Measurements from ENCODE around the gene CRMP1.

DNA sequence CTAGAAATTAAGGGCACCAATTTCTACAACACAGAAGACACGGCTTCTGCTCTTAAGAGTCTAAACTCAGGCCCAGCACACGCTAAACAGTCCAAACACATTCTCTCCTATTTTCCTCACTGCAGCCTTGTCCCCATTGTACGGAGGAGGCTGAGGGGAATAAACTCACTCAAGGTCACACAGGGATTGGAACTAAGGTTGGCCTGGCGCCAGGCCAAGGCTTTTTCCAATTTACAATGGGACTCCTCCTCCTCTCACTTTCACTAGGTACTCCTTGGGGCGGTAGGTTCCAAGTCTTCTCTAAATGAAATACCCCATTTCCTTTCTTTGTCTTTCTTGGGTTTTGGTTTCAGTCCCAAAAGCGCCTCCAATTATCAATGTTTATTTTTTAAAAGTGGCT is 48.7 kb upstream of the CRMP1 start:
- TF ChIP-seq, protein P1, sequence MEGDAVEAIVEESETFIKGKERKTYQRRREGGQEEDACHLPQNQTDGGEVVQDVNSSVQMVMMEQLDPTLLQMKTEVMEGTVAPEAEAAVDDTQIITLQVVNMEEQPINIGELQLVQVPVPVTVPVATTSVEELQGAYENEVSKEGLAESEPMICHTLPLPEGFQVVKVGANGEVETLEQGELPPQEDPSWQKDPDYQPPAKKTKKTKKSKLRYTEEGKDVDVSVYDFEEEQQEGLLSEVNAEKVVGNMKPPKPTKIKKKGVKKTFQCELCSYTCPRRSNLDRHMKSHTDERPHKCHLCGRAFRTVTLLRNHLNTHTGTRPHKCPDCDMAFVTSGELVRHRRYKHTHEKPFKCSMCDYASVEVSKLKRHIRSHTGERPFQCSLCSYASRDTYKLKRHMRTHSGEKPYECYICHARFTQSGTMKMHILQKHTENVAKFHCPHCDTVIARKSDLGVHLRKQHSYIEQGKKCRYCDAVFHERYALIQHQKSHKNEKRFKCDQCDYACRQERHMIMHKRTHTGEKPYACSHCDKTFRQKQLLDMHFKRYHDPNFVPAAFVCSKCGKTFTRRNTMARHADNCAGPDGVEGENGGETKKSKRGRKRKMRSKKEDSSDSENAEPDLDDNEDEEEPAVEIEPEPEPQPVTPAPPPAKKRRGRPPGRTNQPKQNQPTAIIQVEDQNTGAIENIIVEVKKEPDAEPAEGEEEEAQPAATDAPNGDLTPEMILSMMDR (conservative IDR thresholded peaks at IDR 0.05; ENCODE audit: low read depth, low read length) = no peak
- no peak for TF ChIP-seq EZH2 (IDR thresholded peaks at IDR 0.05; ENCODE audit: borderline replicate concordance, low read depth, low read length, poor library complexity, severe bottlenecking)

All from A673 (cell line).